H1 (cell line): Measurements from ENCODE around the gene HDAC3. TPM values are rescaled to one million over a fixed set of nuclear protein-coding genes. Genes with fewer than 3 reads are reported as not detected.

Experiments
- ASH2L ChIP-seq: fragments of 200-600, 300-600 bp; sonication (generic); IDR thresholded peaks from one replicate; pipeline ENCODE4 v1.7.1; 2017; ENCODE audit warnings: low read length
- SIRT6 ChIP-seq: IDR thresholded peaks from one replicate; pipeline ENCODE4 v1.7.1; 2012; ENCODE audit warnings: low read length, inconsistent platforms
- SP1 ChIP-seq: IDR thresholded peaks from 2 replicates; pipeline ENCODE4 v1.6.1; 2011; ENCODE audit warnings: low read depth, low read length
- polyA plus RNA-seq, 7 experiments: library from polyadenylated mRNA; depleted of rRNA in 3 of 7; stranded (reverse) in 5 of 7; unstranded in 2 of 7; fragments of >200 nt in 5 of 7; fragments of 200-250 nt in 2 of 7; gene quantifications; 1 replicate in 5 of 7; 2 replicates in 1 of 7; 4 replicates in 1 of 7; pipeline versions ENCODE4 v1.2.1 to v1.2.3, GENCODE V29; 2011 to 2013; ENCODE audit warnings: missing spikeins in 2 of 7, mixed read lengths in 2 of 7
- total RNA-seq: library from RNA; stranded (reverse); fragmentation: NEBNext Ultra II Directional; extraction: Animal tissue kit (Norgen Biotek cat#: 25700); gene quantifications from 2 replicates; pipeline ENCODE4 v1.2.1, GENCODE V29; 2021
- TF ChIP-seq, protein P1 (sequence below): IDR thresholded peaks from 2 replicates; pipeline ENCODE4 v1.6.1; 2012; ENCODE audit warnings: inconsistent platforms

The HDAC3 gene
- total and polyA plus RNA-seq, 2 of the 8 experiments (the other 6 are each of a cell fraction or from before 2014, with no cell fraction given): 99.0 to 120 TPM

DNA sequence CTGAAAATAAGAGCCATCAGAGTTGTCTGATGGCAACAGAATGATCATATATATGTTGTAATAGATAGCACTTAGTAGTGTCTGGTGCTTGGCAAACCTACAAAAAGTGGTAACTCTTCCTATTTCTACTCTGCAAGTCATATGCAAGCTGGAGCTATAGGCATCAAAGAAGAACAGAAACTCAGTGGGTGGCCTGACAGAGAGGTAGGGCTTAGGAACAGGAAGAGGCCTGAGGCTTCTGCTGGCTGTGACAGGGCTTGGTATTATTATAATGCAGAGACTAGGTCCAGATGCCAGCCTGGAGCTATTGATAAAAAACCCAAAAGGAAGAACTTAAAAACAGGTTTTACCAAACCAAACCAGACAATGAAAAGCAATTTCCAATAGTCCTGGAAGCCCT is 13.5 kb downstream of the HDAC3 start (continued):
- TF ChIP-seq SIRT6 (no peak), SP1 (no peak), ASH2L (no peak)
- TF ChIP-seq, protein P1, sequence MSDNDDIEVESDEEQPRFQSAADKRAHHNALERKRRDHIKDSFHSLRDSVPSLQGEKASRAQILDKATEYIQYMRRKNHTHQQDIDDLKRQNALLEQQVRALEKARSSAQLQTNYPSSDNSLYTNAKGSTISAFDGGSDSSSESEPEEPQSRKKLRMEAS: no peak
- TF ChIP-seq, all 59 proteins: peak for 0
